DMS153 (cell line): ENCODE measurements around the gene PUM1.

Experiments
- DNase-seq: peaks from one replicate; lab custom pipeline; 2025; lab: John Stamatoyannopoulos, UW

The PUM1 gene

DNA sequence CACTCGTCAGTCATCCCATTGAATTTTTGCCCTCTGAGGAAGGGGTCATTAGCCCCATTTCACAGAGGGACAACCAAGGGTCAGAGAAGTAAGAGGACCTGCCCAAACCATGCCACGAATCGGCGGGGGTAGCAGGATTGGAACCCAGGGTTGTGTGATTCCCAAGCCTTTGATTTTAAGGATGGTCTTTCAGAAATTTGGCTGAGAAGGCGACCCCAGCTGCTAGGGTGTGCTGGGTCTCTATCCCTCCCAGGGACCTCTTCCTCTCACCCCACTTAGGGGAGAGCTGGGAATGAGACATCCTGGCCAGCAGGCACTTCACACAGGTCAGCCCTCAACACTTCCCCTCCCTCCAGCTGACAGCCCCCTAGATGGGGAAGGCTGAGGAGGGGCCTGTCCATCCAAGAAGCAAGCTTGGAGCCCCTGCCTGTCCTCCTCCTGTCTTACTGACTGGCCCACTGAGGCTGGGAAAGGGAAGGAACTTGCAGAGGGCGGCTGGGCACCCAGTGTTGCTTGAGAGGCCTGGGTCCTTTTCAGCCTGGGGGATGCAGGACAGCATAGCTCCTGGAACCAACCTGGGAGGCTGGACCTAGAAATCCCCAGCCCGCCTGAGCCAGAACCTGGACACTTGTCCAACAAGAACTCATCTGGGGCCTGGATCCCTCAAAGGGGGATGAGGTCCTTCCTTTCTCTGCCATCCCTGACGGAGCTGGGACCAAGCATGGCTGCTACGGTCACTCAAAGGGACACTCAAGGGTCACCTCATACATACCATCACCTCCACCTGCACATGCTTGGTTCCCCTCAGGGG, 158.7 kb downstream of the PUM1 start:
- DNase-seq: no peak

DNA sequence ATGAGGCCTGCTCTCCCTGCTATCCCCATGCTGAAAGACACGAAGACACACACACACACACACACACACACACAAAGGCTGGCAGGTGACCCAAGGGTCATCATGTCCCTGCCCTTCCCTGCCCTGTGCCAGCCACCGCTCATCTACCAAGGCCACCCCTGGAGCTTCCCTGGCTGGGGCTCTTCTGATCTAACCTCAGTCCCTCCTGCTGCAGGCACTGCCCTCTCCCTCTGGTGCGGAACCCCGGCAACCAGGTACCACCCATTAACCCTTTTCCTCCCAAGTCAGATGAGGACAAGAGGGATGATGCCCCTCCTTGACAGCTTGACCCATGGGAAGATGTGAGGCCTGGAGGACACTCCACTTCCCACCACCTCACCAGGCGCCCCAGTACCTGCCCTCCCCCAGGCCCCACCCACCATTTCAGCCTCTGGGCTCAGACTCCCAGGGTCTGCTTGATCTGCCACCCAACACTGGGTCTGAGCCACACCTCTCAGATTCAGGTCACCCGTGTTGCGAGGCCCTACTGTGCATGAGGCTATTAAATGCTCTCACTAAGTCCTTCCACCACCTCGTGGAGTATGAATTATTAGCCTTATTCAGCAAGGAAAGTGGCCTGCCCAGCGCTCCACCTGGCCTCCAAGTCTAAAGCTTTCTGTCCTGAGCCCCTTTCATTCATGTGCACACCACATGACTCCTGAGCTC, 159.4 kb downstream of the PUM1 start:
- no peak for DNase-seq

GRCh38 chr1:30905403-30905802, 160.1 kb downstream of the PUM1 start:
- no peak for DNase-seq

DNA sequence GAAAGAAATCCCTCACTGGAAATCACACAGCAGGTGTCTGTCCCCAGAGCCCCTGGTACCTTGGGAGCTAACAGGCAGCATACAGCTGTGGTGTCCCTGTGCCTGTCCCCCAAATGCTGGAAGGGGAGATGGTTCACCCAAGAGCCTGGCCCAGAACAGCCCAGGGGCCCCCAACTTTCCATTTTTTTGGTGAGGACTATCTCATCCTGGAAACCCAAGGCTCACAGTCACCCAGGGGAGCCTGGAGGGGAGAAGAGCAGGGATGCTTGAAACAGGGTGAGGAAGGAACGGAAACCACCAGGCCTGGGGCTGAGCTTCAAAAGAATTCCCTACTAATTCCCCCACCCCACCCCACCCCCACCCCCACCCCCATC, 160.6 kb downstream of the PUM1 start:
- DNase-seq: no peak

DNA sequence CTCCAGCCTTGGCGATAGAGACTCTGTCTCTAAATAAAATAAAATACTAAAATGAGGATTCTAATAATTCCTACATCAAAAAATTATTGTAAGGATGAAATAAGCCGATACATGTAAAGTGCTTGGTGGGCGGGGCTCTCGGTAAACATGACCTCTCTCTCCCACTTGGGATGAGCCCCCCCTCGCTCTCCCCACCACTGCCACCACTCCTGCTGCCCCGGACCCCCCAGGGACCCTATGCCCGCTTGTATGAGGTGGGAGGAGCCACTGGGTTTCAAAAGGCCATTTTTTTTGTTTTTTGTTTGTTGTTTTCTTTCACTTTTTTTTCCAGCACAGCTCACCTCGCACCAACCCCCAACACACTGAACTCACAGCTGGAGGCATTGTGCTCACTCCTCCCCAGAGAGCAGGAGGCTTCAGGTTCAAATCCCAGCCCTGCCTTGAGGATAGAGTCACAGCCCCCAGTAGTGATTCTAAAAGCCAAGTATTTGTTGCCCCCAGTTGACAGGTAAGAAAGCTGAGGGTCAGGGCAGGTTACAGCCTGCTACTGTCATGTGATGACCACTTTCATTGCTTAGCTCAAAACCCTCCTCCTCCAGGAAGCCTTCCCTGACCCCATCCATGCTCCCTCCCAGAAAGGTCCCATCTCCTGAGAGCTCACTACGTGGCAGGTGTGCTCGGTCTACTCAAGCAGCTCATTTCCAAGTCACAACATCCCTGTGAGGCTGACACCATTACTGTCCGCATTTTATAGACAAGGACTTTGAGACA, 161.1 kb downstream of the PUM1 start:
- DNase-seq: no peak

- no peak for DNase-seq
Observed at GRCh38 chr1:30903343-30904034, 162.0 kb downstream of the PUM1 start.

GRCh38 chr1:30902593-30903290, 162.8 kb downstream of the PUM1 start:
- DNase-seq: no peak

DNA sequence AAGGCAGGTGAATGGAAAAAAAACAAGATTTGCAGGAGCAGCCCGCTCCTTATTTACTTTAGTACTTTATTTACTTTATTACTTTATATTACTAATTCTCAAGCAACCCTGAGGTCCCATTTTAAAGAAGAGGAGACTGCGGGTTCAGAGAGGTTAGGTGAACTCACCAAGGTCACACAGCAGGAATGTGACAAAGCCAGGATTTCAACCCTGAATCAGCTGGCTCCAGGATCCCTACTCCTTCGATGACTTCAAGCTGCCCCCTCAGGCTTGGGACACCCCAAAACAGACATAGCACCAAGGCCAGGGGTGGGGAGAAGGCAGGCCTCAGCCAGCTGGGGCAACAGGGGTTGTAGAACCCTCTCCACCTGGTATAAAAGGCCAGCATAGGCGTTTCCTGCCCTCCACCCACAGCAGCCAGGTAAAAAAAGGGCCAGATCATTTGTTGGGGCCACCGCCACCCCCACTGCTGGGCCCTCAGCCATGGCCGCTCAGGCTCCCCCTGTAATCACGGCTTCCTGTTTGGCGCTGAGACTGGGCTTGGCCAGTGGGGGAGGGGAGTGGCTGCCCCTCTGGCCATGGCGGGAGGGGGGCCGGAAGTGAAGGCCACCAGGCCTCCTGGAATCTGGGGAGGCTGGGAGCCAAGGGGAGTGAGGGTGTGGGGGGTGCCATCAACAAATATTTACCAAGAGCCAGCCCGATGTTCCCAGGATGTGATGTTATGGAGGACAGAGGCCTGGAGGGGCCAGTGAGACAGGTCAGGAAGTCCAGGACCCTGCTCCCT, 163.5 kb downstream of the PUM1 start:
- peak; percentile 14 for DNase-seq

DNA sequence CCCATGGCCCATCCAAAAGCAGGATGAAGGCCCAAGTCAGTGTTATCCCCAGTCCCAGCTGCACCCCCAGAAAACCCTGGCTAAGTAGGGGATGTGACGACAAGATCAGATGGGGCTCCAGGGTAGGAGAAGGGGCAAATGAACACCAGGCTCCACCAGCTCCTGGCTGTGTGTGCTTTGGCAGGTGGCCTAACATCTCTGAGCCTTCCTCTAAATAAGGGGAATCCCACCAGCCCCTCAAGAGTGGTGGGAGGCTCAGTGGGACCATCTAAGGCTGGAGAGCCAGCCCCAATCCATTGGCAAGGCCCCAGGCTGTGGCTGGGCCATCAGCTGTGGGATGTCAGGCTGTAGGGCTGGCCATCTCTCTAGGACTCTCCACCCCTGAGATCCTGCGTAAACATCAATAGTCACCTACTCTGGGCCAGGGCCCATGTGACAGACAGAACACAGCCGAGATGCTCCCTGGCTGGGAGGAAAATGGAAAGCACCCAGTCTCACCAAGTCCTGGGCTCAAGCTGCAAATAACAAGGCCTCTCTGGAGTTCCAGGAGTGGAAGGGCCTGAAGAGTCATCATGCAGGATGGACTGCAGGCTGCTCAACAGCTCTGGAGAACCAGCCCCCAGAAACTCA, 164.5 kb downstream of the PUM1 start:
- DNase-seq: no peak

DNA sequence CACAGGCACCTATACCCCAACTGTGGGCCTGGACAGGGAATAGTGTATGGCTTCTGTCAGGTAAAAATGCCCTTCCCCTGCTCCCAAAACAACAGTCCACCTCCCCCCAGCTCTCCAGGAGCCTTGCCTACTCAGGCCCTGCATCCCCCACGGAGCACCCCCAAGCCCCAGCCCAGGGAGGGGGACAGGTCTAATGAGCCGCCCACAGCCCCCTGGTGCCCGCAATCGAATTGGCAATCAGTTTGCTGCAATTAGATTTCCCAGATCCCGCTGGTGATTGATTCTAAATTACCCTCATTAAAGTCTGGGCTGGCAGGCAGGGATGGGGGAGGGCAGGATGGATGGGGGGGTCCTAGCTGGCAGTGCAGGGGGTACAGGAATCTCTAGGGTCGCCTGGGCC, 165.0 kb downstream of the PUM1 start:
- no peak for DNase-seq

GRCh38 chr1:30899577-30900389, 165.7 kb downstream of the PUM1 start:
- DNase-seq: no peak

GRCh38 chr1:30898031-30898815, 167.3 kb downstream of the PUM1 start:
- no peak for DNase-seq

GRCh38 chr1:30896905-30897304, 168.6 kb downstream of the PUM1 start:
- no peak for DNase-seq

DNA sequence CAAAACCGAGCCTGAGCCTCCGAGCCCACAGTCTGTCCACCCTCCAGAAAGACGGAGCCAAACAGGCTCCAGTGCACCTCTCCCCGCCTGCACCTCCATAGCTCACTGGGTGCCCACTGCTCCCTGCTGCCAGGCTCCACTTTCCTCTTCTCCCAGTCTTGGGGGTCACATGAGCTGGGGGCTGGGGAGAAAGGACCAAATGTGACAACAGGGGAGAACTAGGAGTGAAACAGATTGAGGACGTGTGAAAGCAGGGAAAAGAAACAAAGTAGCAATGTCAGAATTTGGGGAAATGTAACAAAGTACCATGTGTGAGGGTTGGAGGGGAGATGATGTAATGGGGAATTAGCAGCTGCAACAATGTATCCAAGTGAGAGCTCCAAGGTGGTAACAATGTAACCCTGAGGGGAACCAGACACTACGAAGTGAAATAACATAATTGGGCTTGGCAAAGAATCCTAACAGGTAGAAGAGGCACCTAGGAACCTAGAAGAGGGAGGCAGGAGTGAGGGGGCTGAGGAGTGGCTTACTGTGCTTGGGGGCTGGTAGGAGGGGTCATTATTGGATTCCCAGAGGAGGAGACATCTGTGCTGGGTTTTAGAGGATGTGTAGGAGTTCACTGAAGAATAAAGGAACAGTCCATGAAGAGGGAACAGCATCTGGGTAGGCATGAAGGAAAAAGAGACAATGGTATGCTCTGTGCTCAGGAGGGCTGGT, 169.4 kb downstream of the PUM1 start:
- DNase-seq: no peak

GRCh38 chr1:30895382-30895943, 170.1 kb downstream of the PUM1 start:
- no peak for DNase-seq

- no peak for DNase-seq
Observed at GRCh38 chr1:30894508-30894973, 171.0 kb downstream of the PUM1 start.

DNA sequence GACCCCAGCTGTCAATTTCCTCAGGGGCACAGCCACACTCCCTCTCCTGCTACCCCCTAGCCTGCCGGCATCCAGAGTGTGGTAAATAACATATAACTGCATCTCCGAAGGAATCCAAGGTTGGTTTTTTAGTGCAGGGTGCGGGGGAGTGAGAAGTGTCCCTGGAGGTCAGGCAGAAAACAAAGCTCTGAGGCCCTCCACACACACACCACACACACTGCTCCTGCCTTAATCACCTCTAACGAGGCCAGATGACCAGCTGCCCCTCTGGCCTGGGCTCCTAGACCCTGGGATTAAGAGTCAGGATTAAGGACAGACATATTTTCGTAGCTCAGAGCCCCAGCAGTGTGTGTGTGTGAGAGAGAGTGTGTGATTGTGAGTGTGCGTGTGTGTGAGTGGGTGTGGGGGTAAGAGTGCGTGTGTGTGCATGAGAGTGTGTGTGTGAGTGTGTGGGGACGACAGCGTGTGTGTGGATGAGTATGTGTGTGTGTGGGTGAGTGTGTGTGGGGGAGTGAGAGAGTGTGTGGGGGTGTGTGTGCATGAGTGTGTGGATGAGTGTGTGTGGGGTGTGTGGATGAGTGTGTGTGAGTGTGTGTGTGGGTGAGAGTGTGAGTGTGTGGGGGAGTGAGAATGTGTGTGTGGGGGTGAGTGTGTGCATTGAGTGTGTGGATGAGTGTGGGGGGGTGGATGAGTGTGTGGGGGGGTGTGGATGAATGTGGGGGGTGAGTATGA, 171.6 kb downstream of the PUM1 start:
- no peak for DNase-seq
